ENCODE measurements around the gene PERCC1. TPM values are rescaled to one million over a fixed set of nuclear protein-coding genes. Genes with fewer than 3 reads are reported as not detected.
A peak's percentile ranks its signal among the peaks of the same experiment; 100 is the strongest.

Gene PERCC1
- total RNA-seq, 1 experiment from 2014 or later, result not detected

GRCh38 chr16:1471569-1472194 is 40.8 kb downstream of the PERCC1 start:
- H2AFZ ChIP-seq (ENCODE audit: low read length), result no peak overlapping the region
- H3K9me2 ChIP-seq (replicated peaks; ENCODE audit: low read length), result no peaks in the 10 kb centered on the region
- no peak for TF ChIP-seq EZH2 (IDR thresholded peaks at IDR 0.05; ENCODE audit: low read length, unreplicated experiment)
- no peak for ATAC-seq
- intact Hi-C loops (cut with micrococcal nuclease), result no loop called here
- CTCF ChIA-PET, result no interaction called here
- H3K9ac ChIP-seq (ENCODE audit: low read length), result no peak overlapping the region
- H3K27ac ChIP-seq (ENCODE audit: low read length), result no peak overlapping the region
- peaks cover 5% of the 10 kb centered on the region; the same call in 1 of the 2 replicates for H3K4me1 ChIP-seq (ENCODE audit: insufficient read depth, low read length)
- no TSS peak for BruUV-seq (replicated peaks)
- no peaks in the 10 kb centered on the region for H4K20me1 ChIP-seq (ENCODE audit: low read length)
- H3K9me3 ChIP-seq (ENCODE audit: low read length), result no peaks in the 10 kb centered on the region
- H3K27me3 ChIP-seq (ENCODE audit: low read length), result no peaks in the 10 kb centered on the region
- H3F3A ChIP-seq (ENCODE audit: low read length, unreplicated experiment), result no peaks in the 10 kb centered on the region
- no peaks in the 10 kb centered on the region for H3K36me3 ChIP-seq (ENCODE audit: low read depth, low read length)
- no peak for DNase-seq
- POLR2A ChIA-PET (ENCODE audit: unreplicated experiment), result interaction anchor here (0.5 kb wide), 1 partner anchor 58 kb away, joined by 3 read pairs; no protein-coding TSS in a partner anchor
- H3K4me2 ChIP-seq (ENCODE audit: low read length), result no peak overlapping the region
- peaks cover 43% of the 10 kb centered on the region for H3K79me2 ChIP-seq (ENCODE audit: low read length)
- no peak overlapping the region for H3K4me3 ChIP-seq (ENCODE audit: low read length)

GRCh38 chr16:1472974-1473373 is 42.1 kb downstream of the PERCC1 start:
- Histone ChIP-seq H3F3A (ENCODE audit: low read length, unreplicated experiment) (no peaks in the 10 kb centered on the region), H3K36me3 (ENCODE audit: low read depth, low read length) (no peaks in the 10 kb centered on the region), H3K27me3 (ENCODE audit: low read length) (no peaks in the 10 kb centered on the region), H3K4me2 (ENCODE audit: low read length) (no peak overlapping the region), H3K9me3 (ENCODE audit: low read length) (no peaks in the 10 kb centered on the region), H4K20me1 (ENCODE audit: low read length) (no peaks in the 10 kb centered on the region), H3K79me2 (ENCODE audit: low read length) (peaks cover 36% of the 10 kb centered on the region), H2AFZ (ENCODE audit: low read length) (no peak overlapping the region), H3K9ac (ENCODE audit: low read length) (no peak overlapping the region), H3K9me2 (replicated peaks; ENCODE audit: low read length) (no peaks in the 10 kb centered on the region), H3K4me1 (ENCODE audit: insufficient read depth, low read length) (peaks cover 5% of the 10 kb centered on the region; the same call in 1 of the 2 replicates), H3K4me3 (ENCODE audit: low read length) (no peak overlapping the region), H3K27ac (ENCODE audit: low read length) (no peak overlapping the region)
- BruUV-seq (replicated peaks), result TSS peak; percentile 16
- ChIA-PET POLR2A (ENCODE audit: unreplicated experiment) (no interaction called here), CTCF (no interaction called here)
- TF ChIP-seq EZH2phosphoT487 (IDR thresholded peaks at IDR 0.05; ENCODE audit: borderline replicate concordance, low read length), result no peak
- intact Hi-C loops (cut with micrococcal nuclease), result no loop called here
- no peak for DNase-seq
- no peak for ATAC-seq

GRCh38 chr16:1474082-1474795 is 43.4 kb downstream of the PERCC1 start:
- Histone ChIP-seq H3K9me3 (ENCODE audit: low read length) (no peaks in the 10 kb centered on the region), H3K4me1 (ENCODE audit: insufficient read depth, low read length) (peaks cover 5% of the 10 kb centered on the region; the same call in 1 of the 2 replicates), H3K36me3 (ENCODE audit: low read depth, low read length) (no peaks in the 10 kb centered on the region), H3K4me2 (ENCODE audit: low read length) (peak overlapping the region; percentile 82), H4K20me1 (ENCODE audit: low read length) (no peaks in the 10 kb centered on the region), H3K27me3 (ENCODE audit: low read length) (no peaks in the 10 kb centered on the region), H3K27ac (ENCODE audit: low read length) (no peak overlapping the region; the same call in 1 of the 2 replicates), H3K4me3 (ENCODE audit: low read length) (peak overlapping the region; percentile 79), H3K9ac (ENCODE audit: low read length) (peak overlapping the region; percentile 79), H3K9me2 (replicated peaks; ENCODE audit: low read length) (no peaks in the 10 kb centered on the region), H3F3A (ENCODE audit: low read length, unreplicated experiment) (no peaks in the 10 kb centered on the region), H3K79me2 (ENCODE audit: low read length) (peaks cover 32% of the 10 kb centered on the region), H2AFZ (ENCODE audit: low read length) (peak overlapping the region; percentile 87; the same call in 1 of the 2 replicates)
- TF ChIP-seq EZH2 (IDR thresholded peaks at IDR 0.05; ENCODE audit: low read length, unreplicated experiment) (no peak), EZH2phosphoT487 (IDR thresholded peaks at IDR 0.05; ENCODE audit: borderline replicate concordance, low read length) (no peak), CTCF (conservative IDR thresholded peaks at IDR 0.05; ENCODE audit: low read depth, low read length) (no peak)
- TSS peak; percentile 76 for BruUV-seq (replicated peaks)
- intact Hi-C loops (cut with micrococcal nuclease), result no loop called here
- ATAC-seq, result peak; percentile 56
- ChIA-PET POLR2A (ENCODE audit: unreplicated experiment) (no interaction called here), CTCF (no interaction called here)
- peak; percentile 3 for DNase-seq

All from PC-3 (cell line).